Stomach (tissue), 9 donors: ENCODE results near the gene DGCR6L. TPM values are rescaled to one million over a fixed set of nuclear protein-coding genes. Genes with fewer than 3 reads are reported as not detected.
"Not testable (repeated sequence)": the region's sequence is repeated elsewhere in the genome, so short reads cannot be mapped to it uniquely, and the experiment has no call there.

ENCODE experiments used
- DNase-seq, 2 donors: peaks; one replicate each; pipeline versions ENCODE4 v3.0.0 to v3.0.0-alpha.2; 2013 to 2019
- H3K27ac ChIP-seq, 5 donors: fragments of 200-600 bp in 4 of 5; sonication (generic) in 4 of 5; one replicate each; pipeline ENCODE4 v1.5.1; 2013 to 2019; ENCODE audit warnings: mild to moderate bottlenecking in 1 of 5, moderate library complexity in 1 of 5
- H3K27me3 ChIP-seq, 3 donors: fragments of 200-600 bp; sonication (generic); one replicate each; pipeline ENCODE4 v1.5.1; 2017 to 2019; ENCODE audit warnings: mixed run types in 1 of 3
- H3K36me3 ChIP-seq, 4 donors: fragments of 200-600 bp; sonication (generic); 1 replicate in 3 of 4; 2 replicates in 1 of 4; pipeline ENCODE4 v1.5.1; 2016 to 2019
- H3K4me1 ChIP-seq, 4 donors: fragments of 200-600 bp; sonication (generic); one replicate each; pipeline ENCODE4 v1.5.1; 2016 to 2019
- H3K4me3 ChIP-seq, 4 donors: fragments of 200-600 bp; sonication (generic) in 3 of 4; one replicate each; pipeline ENCODE4 v1.5.1; 2016 to 2019; ENCODE audit warnings: mild to moderate bottlenecking in 1 of 4
- H3K9me3 ChIP-seq, 4 donors: fragments of 200-600 bp; sonication (generic); one replicate each; pipeline ENCODE4 v1.5.1; 2016 to 2019
- EP300 ChIP-seq: sonication (generic); formaldehyde crosslinking; IDR thresholded peaks from one replicate; pipeline ENCODE4 v1.6.1; 2017; ENCODE audit warnings: antibody characterized with exemption
- POLR2A ChIP-seq, 4 donors: fragments of 450-650 bp; IDR thresholded peaks; one replicate each; pipeline ENCODE4 v1.6.1; 2016; ENCODE audit warnings: antibody characterized with exemption in 4 of 4, control low read depth in 2 of 4, mild to moderate bottlenecking in 1 of 4, moderate library complexity in 1 of 4
- POLR2AphosphoS5 ChIP-seq, 3 donors: sonication (generic); formaldehyde crosslinking; IDR thresholded peaks; one replicate each; pipeline ENCODE4 v1.6.1; 2016; ENCODE audit warnings: antibody characterized with exemption in 3 of 3
- WGBS, 5 donors: extraction: QIAGEN DNeasy Blood & Tissue Kit in 3 of 5; methylation state at CpG; one replicate each; pipeline versions ENCODE4 v1.1.5 to v1.1.7; 2013 to 2018; 5-methylcytosine and 5-hydroxymethylcytosine counted together
- intact Hi-C: fragments of 100-400 bp; cut with DNase I; formaldehyde crosslinking; loops from one replicate; pipeline ENCODE4 v1.15.1; 2023; ENCODE audit warnings: low total_unique reads
- polyA plus RNA-seq, 3 donors: library from polyadenylated mRNA; stranded (reverse); fragments of 200-250 nt; gene quantifications; one replicate each; pipeline ENCODE4 v1.2.3, GENCODE V29; 2013
- total RNA-seq, 5 donors: library from RNA; depleted of rRNA; stranded (reverse); fragments of >200 nt; gene quantifications; one replicate each; pipeline versions ENCODE4 v1.1.0 to v1.2.3, GENCODE V29; 2014 to 2016
- TF ChIP-seq, protein P1 (sequence below), 7 experiments: fragments of 450-650 bp in 4 of 7; fragments of 200-600 bp in 3 of 7; sonication (generic) in 3 of 7; IDR thresholded peaks; one replicate each; pipeline ENCODE4 v1.5.1; 2016 to 2019; ENCODE audit warnings: antibody characterized with exemption in 7 of 7, control low read depth in 2 of 7, mild to moderate bottlenecking in 1 of 7
- donor health status: healthy with polysubstance abuse.
- donor health status: Bipolar disorder and iron deficiency.
- donor health status: healthy.

Gene DGCR6L
- total and polyA plus RNA-seq, 8 donors, result 21.4 to 148 (median 71.1) TPM

DNA sequence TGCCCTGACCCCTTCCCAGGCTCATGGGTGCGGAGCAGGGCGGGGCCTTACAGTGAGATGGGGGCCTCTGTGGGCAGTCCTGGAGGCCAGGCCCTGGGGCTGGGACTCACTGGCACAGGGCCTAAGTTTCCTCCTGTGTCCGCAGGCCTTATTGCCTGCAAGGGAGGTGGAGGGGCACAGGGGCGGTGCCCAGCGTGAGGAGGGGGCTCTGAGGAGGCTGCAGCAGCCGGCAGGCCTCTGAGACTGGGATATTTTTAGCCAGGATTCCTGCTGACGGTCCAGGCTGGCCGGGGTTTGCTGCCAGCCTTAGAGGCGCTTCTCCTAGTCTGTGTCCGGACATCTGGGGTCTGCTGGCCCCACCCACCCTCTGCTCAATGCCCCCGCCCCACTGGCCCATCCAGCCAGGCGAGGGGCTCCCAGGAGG is 46.1 kb downstream of the DGCR6L start:
- Histone ChIP-seq H3K36me3 (no peaks in the 10 kb centered on the region), H3K4me1 (peaks cover 0 to 1% (median under 1%) of the 10 kb centered on the region in 4 donors), H3K27me3 (no peaks in the 10 kb centered on the region), H3K27ac (no peak overlapping the region), H3K9me3 (no peaks in the 10 kb centered on the region), H3K4me3 (no peak overlapping the region)
- intact Hi-C loops, result no loop called here
- peak in 1 of 2 donors; percentile 57 for DNase-seq
- TF ChIP-seq, protein P1, sequence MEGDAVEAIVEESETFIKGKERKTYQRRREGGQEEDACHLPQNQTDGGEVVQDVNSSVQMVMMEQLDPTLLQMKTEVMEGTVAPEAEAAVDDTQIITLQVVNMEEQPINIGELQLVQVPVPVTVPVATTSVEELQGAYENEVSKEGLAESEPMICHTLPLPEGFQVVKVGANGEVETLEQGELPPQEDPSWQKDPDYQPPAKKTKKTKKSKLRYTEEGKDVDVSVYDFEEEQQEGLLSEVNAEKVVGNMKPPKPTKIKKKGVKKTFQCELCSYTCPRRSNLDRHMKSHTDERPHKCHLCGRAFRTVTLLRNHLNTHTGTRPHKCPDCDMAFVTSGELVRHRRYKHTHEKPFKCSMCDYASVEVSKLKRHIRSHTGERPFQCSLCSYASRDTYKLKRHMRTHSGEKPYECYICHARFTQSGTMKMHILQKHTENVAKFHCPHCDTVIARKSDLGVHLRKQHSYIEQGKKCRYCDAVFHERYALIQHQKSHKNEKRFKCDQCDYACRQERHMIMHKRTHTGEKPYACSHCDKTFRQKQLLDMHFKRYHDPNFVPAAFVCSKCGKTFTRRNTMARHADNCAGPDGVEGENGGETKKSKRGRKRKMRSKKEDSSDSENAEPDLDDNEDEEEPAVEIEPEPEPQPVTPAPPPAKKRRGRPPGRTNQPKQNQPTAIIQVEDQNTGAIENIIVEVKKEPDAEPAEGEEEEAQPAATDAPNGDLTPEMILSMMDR (IDR thresholded peaks at IDR 0.05), result no peak
- TF ChIP-seq POLR2A (IDR thresholded peaks at IDR 0.05) (no peak), EP300 (no peak), POLR2AphosphoS5 (IDR thresholded peaks at IDR 0.05) (no peak)
- 58 to 81% (median 61%) methylated on average over 4 to 12 of the region's 12 CpGs for WGBS, 5 donors

DNA sequence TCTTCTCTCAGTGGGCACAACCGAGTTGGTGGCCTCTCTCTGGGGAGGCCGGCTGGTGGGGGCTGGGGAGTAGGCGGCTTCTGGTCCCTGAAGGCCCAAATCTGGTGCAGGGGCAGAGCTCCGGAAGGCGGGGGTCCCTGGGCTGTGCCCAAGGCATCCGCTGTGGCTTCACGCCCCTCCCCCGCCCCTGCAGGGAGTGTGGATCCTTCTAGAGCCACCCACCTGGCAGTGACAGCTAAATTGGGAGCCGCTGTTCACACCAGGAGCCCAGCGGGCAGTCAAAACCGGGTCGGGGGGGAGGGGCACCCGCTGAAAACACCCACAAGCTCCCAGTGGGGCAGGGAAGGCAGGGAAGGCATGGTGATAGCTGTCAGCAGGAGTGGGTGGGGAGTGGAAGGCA is 47.2 kb downstream of the DGCR6L start:
- Histone ChIP-seq H3K9me3 (no peaks in the 10 kb centered on the region), H3K27ac (no peak overlapping the region), H3K4me3 (no peak overlapping the region), H3K27me3 (peaks cover 0 to 2% (median 1%) of the 10 kb centered on the region in 3 donors), H3K36me3 (no peaks in the 10 kb centered on the region), H3K4me1 (peaks cover 6 to 9% (median 8%) of the 10 kb centered on the region in 4 donors)
- TF ChIP-seq, protein P1 (IDR thresholded peaks at IDR 0.05), result no peak
- TF ChIP-seq POLR2A (IDR thresholded peaks at IDR 0.05), result no peak
- TF ChIP-seq POLR2AphosphoS5 (IDR thresholded peaks at IDR 0.05), result no peak
- no peak for TF ChIP-seq EP300
- intact Hi-C loops, result no loop called here
- no peak for DNase-seq
- whole genome bisulfite sequencing, 5 donors, result 60 to 86% (median 81%) methylated on average over 1 to 13 of the region's 13 CpGs

DNA sequence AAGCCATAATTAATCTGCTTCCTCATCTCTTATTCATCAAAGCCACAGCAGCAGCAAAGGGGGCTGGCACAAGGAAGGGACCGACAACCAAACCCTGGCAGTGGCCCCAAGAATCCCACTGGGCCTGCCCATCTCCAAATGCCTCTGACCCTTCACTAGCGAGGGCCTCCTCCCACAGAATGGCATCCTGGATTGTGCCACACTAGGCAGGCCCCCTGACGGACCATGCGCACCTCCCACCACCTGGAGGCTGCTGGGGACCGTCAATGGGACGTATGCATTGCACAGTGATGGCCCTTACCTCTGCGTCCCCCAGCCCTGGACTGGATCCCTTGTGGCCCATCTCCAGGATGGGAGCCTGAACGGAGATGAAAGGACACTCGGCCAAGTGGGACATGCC is 47.7 kb downstream of the DGCR6L start:
- no peak overlapping the region for H3K4me3 ChIP-seq
- H3K4me1 ChIP-seq, result peaks cover 11 to 14% (median 13%) of the 10 kb centered on the region in 4 donors
- TF ChIP-seq EP300, result no peak
- intact Hi-C loops, result no loop called here
- no peaks in the 10 kb centered on the region for H3K9me3 ChIP-seq
- H3K27me3 ChIP-seq, result peaks cover 0 to 7% (median 6%) of the 10 kb centered on the region in 3 donors
- H3K27ac ChIP-seq, result no peak overlapping the region
- no peaks in the 10 kb centered on the region for H3K36me3 ChIP-seq
- DNase-seq, result no peak
- 84 to 94% (median 93%) methylated on average over 6 to 9 of the region's 9 CpGs for WGBS, 5 donors

DNA sequence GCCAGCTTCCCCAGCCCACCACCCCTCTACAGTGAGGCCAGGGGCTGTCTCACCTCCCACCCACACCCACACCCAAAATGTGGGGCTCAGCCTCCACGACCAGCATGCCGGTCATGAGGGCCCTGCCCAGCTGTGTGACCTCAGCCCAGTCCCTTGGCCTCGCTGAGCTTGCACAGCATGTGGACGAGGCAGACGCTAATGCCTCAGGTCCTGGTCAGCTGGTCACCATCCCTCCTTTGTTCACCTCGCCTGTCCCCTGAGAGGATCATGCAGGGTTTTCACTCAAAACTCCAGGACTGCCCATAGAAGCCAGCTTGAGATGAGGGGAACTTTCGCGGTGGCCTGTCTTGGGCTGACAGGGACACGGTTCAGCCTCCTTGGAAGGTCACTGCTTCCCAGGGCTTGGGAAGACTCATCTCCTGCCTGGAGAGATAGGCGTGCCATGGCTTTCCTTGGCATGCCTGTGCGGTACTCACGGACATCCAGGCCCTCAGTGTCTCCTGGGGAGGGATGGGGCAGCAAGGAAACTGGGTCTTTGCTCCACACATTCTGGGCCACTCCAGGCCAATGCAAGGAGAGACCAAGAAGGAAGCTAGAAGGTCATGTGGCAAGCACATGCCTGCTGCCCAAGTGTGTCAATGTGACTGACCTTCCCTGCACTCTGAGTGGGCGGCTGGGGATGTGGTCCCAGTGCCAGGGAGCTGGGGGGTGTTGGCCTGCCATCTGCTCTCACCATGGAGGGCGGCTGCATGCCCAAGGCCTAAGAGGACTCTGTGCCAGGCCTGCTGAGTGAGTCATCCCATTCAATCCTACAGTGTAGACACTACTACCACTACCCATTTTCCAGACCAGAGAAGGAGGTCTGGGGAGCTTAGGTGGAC is 48.5 kb downstream of the DGCR6L start:
- WGBS, 5 donors, result 86 to 89% (median 87%) methylated on average over 6 to 14 of the region's 14 CpGs
- Histone ChIP-seq H3K4me3 (no peak overlapping the region), H3K27me3 (peaks cover 0 to 12% (median 8%) of the 10 kb centered on the region in 3 donors), H3K27ac (no peak overlapping the region), H3K9me3 (no peaks in the 10 kb centered on the region), H3K4me1 (peaks cover 13 to 18% (median 16%) of the 10 kb centered on the region in 4 donors), H3K36me3 (no peaks in the 10 kb centered on the region)
- no peak for TF ChIP-seq POLR2AphosphoS5 (IDR thresholded peaks at IDR 0.05)
- TF ChIP-seq EP300, result no peak
- TF ChIP-seq, protein P1 (IDR thresholded peaks at IDR 0.05), result no peak
- no peak for TF ChIP-seq POLR2A (IDR thresholded peaks at IDR 0.05)
- intact Hi-C loops, result no loop called here
- no peak for DNase-seq

DNA sequence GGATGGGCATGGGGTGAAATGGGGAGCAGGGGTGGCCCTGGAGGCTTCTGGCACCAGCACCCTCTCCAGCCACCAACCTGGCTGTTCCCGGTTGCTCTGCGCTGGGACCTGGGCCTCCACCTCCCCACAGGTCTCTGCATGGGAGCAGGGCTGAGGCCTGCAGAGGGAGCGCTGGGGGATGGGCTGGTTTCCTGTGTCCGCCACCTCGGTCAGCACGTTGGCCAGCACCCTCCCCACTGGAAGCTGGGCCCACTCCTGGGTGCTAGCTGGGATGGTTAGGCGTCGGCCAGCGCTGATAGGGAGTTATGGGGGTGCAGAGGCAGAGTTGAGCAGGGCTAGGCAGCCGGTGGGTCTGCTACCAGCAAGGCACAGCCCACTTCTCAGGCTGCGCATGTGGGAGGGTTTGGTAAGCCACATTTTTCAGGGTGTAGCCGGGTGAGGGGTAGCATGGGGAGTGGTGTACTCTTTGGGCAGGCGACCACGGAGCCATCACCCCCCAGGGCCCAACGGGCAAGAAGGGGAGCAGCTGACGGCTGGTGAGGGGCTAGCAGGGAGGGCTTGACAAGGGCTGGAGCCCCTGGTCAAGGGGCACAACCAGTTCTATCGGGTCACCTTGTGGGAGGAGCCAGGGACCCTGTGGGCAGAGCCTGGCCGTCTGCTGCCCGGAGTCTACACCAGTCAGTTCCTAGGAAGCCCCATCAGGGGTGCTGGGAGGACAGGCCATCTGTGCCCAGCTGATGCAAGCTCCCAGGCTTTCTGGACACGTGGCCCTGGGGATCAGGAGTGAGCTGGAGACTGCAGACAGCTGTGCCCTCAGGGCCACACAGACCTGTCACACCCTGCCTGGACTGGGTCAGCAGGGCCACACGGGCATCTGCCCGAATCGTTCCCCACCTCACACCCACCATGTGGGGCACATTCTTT is 49.4 kb downstream of the DGCR6L start:
- intact Hi-C loops, H3K4me3 ChIP-seq, H3K36me3 ChIP-seq, H3K9me3 ChIP-seq, DNase-seq, H3K27ac ChIP-seq: not testable (repeated sequence)
- peaks cover 13 to 18% (median 16%) of the 10 kb centered on the region in 4 donors for H3K4me1 ChIP-seq
- peaks cover 0 to 12% (median 8%) of the 10 kb centered on the region in 3 donors for H3K27me3 ChIP-seq
- 71 to 88% (median 80%) methylated on average over 15 to 23 of the region's 23 CpGs for WGBS, 5 donors

DNA sequence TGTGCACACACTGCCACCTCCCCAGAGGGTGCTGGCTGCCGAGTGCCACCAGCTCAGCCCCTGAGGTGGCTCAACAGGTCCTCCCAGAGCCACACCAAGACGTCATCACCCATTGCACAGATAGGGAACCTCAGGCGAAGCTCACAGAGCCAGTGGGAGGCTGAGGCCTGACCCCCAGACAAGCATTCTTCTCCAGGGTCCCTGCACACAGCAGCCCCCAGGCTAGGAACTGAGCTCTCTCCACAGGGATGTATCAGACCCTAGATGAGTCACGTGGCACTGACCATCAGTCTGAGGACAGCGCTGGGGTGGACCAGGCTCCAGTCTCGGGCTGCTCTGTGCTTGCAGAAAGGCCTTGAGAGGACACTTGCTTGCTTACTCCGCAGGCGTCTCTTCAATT is 50.2 kb downstream of the DGCR6L start:
- intact Hi-C loops, H3K4me3 ChIP-seq, DNase-seq, H3K27ac ChIP-seq, H3K9me3 ChIP-seq, H3K36me3 ChIP-seq: not testable (repeated sequence)
- 77 to 92% (median 81%) methylated on average over 6 to 8 of the region's 8 CpGs for WGBS, 5 donors
- peaks cover 13 to 18% (median 16%) of the 10 kb centered on the region in 4 donors for H3K4me1 ChIP-seq
- H3K27me3 ChIP-seq, result peaks cover 0 to 12% (median 8%) of the 10 kb centered on the region in 3 donors

DNA sequence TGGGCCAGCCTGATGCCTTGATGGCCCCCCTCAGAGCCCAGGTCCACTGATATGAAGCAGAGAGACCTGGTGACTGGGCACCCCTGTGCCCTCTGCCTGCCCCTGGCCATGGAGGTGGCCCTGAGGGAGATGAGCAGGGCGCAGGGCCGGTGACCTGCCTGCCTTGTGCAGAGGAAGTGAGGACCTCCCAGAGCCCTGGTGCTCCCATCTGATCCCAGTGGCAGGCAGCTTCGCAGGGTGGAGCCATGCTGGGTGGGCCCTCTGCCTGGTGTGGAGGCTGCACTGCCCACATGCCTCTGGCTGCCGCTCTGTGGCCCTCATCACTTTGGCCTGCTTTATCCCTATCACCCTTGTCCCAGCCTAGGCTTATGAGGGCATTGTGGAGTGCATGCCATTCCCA is 50.7 kb downstream of the DGCR6L start:
- H3K9me3 ChIP-seq, H3K4me3 ChIP-seq, H3K27ac ChIP-seq, H3K36me3 ChIP-seq, intact Hi-C loops, DNase-seq: not testable (repeated sequence)
- 78 to 95% (median 91%) methylated on average over 4 of the region's 4 CpGs; no CpG with 5 or more reads in 1 of the 5 donors for WGBS, 5 donors
- peaks cover 13 to 18% (median 16%) of the 10 kb centered on the region in 4 donors for H3K4me1 ChIP-seq
- H3K27me3 ChIP-seq, result peaks cover 0 to 12% (median 8%) of the 10 kb centered on the region in 3 donors
